ENCODE data around the gene DHODH. TPM values are rescaled to one million over a fixed set of nuclear protein-coding genes. Genes with fewer than 3 reads are reported as not detected.

The DHODH gene
- total and polyA plus RNA-seq, 10 of the 15 experiments (the other 5 are each of a cell fraction or from before 2014, with no cell fraction given), result 3.4 to 23.3 (median 13.2) TPM

- H3K4me3 ChIP-seq, result no peak overlapping the region
- DNase-seq (ENCODE audit: low read depth, low spot score) (no peak), ATAC-seq (no peak), FAIRE-seq (no peak)
- H3K4me1 ChIP-seq (ENCODE audit: control insufficient read depth, insufficient read depth, low read length), result no peaks in the 10 kb centered on the region
- 95% methylated on average over 4 of the region's 4 CpGs for WGBS (ENCODE audit: insufficient coverage, insufficient replicate concordance, low lambda C conversion rate, missing lambda C conversion rate)
- no TSS peak for BruUV-seq (replicated peaks)
- intact Hi-C loops (cut with micrococcal nuclease; ENCODE audit: unreplicated experiment), result loop anchor here (5.0 kb wide), 1 partner anchor 398 kb away; no protein-coding TSS in a partner anchor
- H3K4me2 ChIP-seq (ENCODE audit: control insufficient read depth, insufficient read depth), result no peak overlapping the region
- H3K27me3 ChIP-seq (replicated peaks in 1 of 2; ENCODE audit: control insufficient read depth in 2 of 2, insufficient read depth in 2 of 2, low read length in 1 of 2), result no peaks in the 10 kb centered on the region
- CTCF ChIA-PET, result interaction anchor here (0.8 to 3.1 kb wide), 5 partner anchors 24 to 57 kb away, joined by 3 to 27 read pairs (median 4); partner anchors contain the start of genes DHX38 and TXNL4B
- H3K27ac ChIP-seq (ENCODE audit: control insufficient read depth, insufficient read depth), result no peak overlapping the region
- H3K79me2 ChIP-seq (ENCODE audit: control insufficient read depth, insufficient read depth, low read length), result no peaks in the 10 kb centered on the region
- no peak overlapping the region for H3K9ac ChIP-seq (ENCODE audit: control insufficient read depth, insufficient read depth, low read length)
- no peaks in the 10 kb centered on the region for H3K36me3 ChIP-seq (ENCODE audit: control insufficient read depth in 2 of 2, insufficient read depth in 2 of 2, low read length in 1 of 2)
- POLR2A ChIA-PET, result no interaction called here
- in situ Hi-C loops (cut with MboI), result no loop called here
- no peaks in the 10 kb centered on the region for H3K9me3 ChIP-seq (replicated peaks; ENCODE audit: control insufficient read depth, insufficient read depth, low read length)
- RAD21 ChIA-PET (ENCODE audit: unreplicated experiment), result no interaction called here
- SMC1A ChIA-PET (ENCODE audit: uncharacterized antibody, unreplicated experiment), result interaction anchor here (1.9 kb wide), 1 partner anchor 22 kb away, joined by 6 read pairs; no protein-coding TSS in a partner anchor
- TF ChIP-seq RAD21 (IDR thresholded peaks at IDR 0.05; ENCODE audit: insufficient read depth, low read depth, low read length) (no peak), POLR2AphosphoS5 (IDR thresholded peaks at IDR 0.05; ENCODE audit: low read length) (no peak), CHD2 (IDR thresholded peaks at IDR 0.05; ENCODE audit: borderline replicate concordance, low read depth, low read length) (no peak), BACH1 (IDR thresholded peaks at IDR 0.05; ENCODE audit: borderline replicate concordance) (no peak), ELK1 (IDR thresholded peaks at IDR 0.05; ENCODE audit: low read depth, low read length) (no peak), HDAC6 (IDR thresholded peaks at IDR 0.05; ENCODE audit: unreplicated experiment) (no peak), CREM (IDR thresholded peaks at IDR 0.05; ENCODE audit: low read depth) (no peak)
- TF ChIP-seq, protein P1, sequence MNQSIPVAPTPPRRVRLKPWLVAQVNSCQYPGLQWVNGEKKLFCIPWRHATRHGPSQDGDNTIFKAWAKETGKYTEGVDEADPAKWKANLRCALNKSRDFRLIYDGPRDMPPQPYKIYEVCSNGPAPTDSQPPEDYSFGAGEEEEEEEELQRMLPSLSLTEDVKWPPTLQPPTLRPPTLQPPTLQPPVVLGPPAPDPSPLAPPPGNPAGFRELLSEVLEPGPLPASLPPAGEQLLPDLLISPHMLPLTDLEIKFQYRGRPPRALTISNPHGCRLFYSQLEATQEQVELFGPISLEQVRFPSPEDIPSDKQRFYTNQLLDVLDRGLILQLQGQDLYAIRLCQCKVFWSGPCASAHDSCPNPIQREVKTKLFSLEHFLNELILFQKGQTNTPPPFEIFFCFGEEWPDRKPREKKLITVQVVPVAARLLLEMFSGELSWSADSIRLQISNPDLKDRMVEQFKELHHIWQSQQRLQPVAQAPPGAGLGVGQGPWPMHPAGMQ (IDR thresholded peaks at IDR 0.05; ENCODE audit: borderline replicate concordance), result no peak
- H4K20me1 ChIP-seq (ENCODE audit: control insufficient read depth, insufficient read depth), result no peaks in the 10 kb centered on the region
- H2AFZ ChIP-seq (ENCODE audit: control insufficient read depth, low read depth, low read length), result no peak overlapping the region
These were observed 60.4 kb downstream of the DHODH start for GRCh38 chr16:72068930-72069329.

Data from GM12878 (cell line).